ENCODE results near the gene PLSCR2.

Gene PLSCR2

GRCh38 chr3:146449613-146450012 lies 19.7 kb downstream of the PLSCR2 start:
- TF ChIP-seq REST (IDR thresholded peaks at IDR 0.05; ENCODE audit: low read depth), result no peak
- TF ChIP-seq TAF1 (IDR thresholded peaks at IDR 0.05; ENCODE audit: low read depth), result no peak
- TF ChIP-seq CEBPB (IDR thresholded peaks at IDR 0.05), result no peak
- TF ChIP-seq TCF12 (IDR thresholded peaks at IDR 0.05; ENCODE audit: low read depth), result no peak

- TF ChIP-seq EGR1 (IDR thresholded peaks at IDR 0.05) (no peak), NFIC (IDR thresholded peaks at IDR 0.05) (no peak), TAF1 (IDR thresholded peaks at IDR 0.05; ENCODE audit: low read depth) (no peak), MAX (IDR thresholded peaks at IDR 0.05) (no peak), EP300 (IDR thresholded peaks at IDR 0.05; ENCODE audit: borderline replicate concordance) (no peak), ZBTB7A (IDR thresholded peaks at IDR 0.05; ENCODE audit: low read depth) (no peak), CREB1 (IDR thresholded peaks at IDR 0.05; ENCODE audit: low read depth) (no peak), REST (IDR thresholded peaks at IDR 0.05; ENCODE audit: low read depth) (no peak), CEBPB (IDR thresholded peaks at IDR 0.05) (no peak)
Observed at GRCh38 chr3:146449076-146449475, 20.3 kb downstream of the PLSCR2 start.

GRCh38 chr3:146446026-146446425 lies 23.3 kb downstream of the PLSCR2 start:
- TF ChIP-seq CREB1 (IDR thresholded peaks at IDR 0.05; ENCODE audit: low read depth) (no peak), REST (IDR thresholded peaks at IDR 0.05; ENCODE audit: low read depth) (no peak), CEBPB (IDR thresholded peaks at IDR 0.05) (no peak), MAX (IDR thresholded peaks at IDR 0.05) (no peak), TCF12 (IDR thresholded peaks at IDR 0.05; ENCODE audit: low read depth) (no peak), USF1 (IDR thresholded peaks at IDR 0.05) (no peak), RAD21 (IDR thresholded peaks at IDR 0.05; ENCODE audit: low read depth) (no peak), FOXM1 (IDR thresholded peaks at IDR 0.05; ENCODE audit: borderline replicate concordance, low read depth) (no peak), NFIC (IDR thresholded peaks at IDR 0.05) (no peak), TAF1 (IDR thresholded peaks at IDR 0.05; ENCODE audit: low read depth) (no peak), TEAD4 (IDR thresholded peaks at IDR 0.05) (no peak), ZBTB7A (IDR thresholded peaks at IDR 0.05; ENCODE audit: low read depth) (no peak)

GRCh38 chr3:146432066-146432465 lies 37.3 kb downstream of the PLSCR2 start:
- no peak for TF ChIP-seq RAD21 (IDR thresholded peaks at IDR 0.05; ENCODE audit: low read depth)

- TF ChIP-seq FOXM1 (IDR thresholded peaks at IDR 0.05; ENCODE audit: borderline replicate concordance, low read depth) (no peak), RAD21 (IDR thresholded peaks at IDR 0.05; ENCODE audit: low read depth) (no peak), ZBTB7A (IDR thresholded peaks at IDR 0.05; ENCODE audit: low read depth) (no peak), TEAD4 (IDR thresholded peaks at IDR 0.05) (no peak), CEBPB (IDR thresholded peaks at IDR 0.05) (no peak), TAF1 (IDR thresholded peaks at IDR 0.05; ENCODE audit: low read depth) (no peak), EGR1 (IDR thresholded peaks at IDR 0.05) (no peak), CREB1 (IDR thresholded peaks at IDR 0.05; ENCODE audit: low read depth) (no peak), MAX (IDR thresholded peaks at IDR 0.05) (no peak), YY1 (IDR thresholded peaks at IDR 0.05; ENCODE audit: low read depth) (no peak), EP300 (IDR thresholded peaks at IDR 0.05; ENCODE audit: borderline replicate concordance) (no peak), TCF12 (IDR thresholded peaks at IDR 0.05; ENCODE audit: low read depth) (no peak)
Observed at GRCh38 chr3:146431240-146431639, 38.1 kb downstream of the PLSCR2 start.
